Ishikawa (cell line): ENCODE data around the gene CMSS1.

ENCODE experiments used
- CREB1 ChIP-seq: IDR thresholded peaks from 2 replicates; pipeline ENCODE4 v1.6.1; 2012; ENCODE audit warnings: low read depth
- EGR1 ChIP-seq: IDR thresholded peaks from 2 replicates; pipeline ENCODE4 v1.6.1; 2012
- YY1 ChIP-seq: IDR thresholded peaks from 2 replicates; pipeline ENCODE4 v1.6.1; 2012; ENCODE audit warnings: low read depth

DNA sequence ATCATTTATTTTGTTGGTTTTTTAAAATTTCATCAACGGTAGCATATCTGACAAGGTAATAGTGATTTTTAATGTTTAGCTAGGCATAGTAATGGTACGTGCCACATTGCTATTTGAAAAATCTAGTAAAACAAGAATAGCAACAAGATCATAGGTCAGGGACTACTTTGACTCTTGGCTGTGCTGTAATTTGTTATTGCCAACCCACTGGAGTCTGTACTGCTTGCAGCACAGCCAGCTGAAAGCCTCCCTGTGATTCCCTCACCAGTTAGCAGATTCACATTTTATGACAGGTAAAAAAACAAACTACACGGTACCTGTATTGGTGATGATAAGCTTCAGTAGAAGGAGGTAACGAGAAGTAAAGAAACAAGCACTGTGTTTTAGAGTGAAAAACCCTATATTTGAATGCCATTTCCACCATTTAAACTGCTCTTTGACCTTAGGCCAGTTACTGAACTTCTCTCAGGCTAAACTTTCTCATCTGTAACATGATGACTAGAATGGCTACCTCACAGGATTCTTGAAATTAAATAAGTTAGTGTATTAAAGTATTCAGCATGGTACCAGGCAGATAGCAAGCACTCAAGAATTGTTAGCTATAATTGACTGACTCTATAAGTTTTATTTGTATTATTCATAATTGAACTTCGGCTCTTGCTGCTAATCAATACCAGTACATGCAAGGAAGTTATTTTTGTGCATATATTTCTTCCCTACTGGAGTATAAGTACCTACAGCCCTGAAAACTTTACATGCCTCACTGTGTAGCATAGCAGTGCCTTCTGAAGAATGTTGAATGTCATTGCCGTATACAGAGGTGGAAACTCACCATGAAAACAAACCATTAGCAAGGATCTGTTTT, 280.5 kb downstream of the CMSS1 start:
- TF ChIP-seq EGR1 = no peak
- TF ChIP-seq CREB1 = no peak
- no peak for TF ChIP-seq YY1
